ENCODE data around the gene RCAN3. TPM values are rescaled to one million over a fixed set of nuclear protein-coding genes. Genes with fewer than 3 reads are reported as not detected.
"Not testable (repeated sequence)": the region's sequence is repeated elsewhere in the genome, so short reads cannot be mapped to it uniquely, and the experiment has no call there.

The RCAN3 gene
- total and polyA plus RNA-seq, 7 donors = 3.0 to 19.1 (median 6.4) TPM

- intact Hi-C loops (cut with DNase I) = no loop called here
- DNase-seq = no peak
- Histone ChIP-seq H3K9me3 (no peaks in the 10 kb centered on the region), H3K36me3 (no peaks in the 10 kb centered on the region), H3K4me3 (no peak overlapping the region), H3K27me3 (no peaks in the 10 kb centered on the region), H3K4me1 (no peaks in the 10 kb centered on the region), H3K27ac (no peak overlapping the region)
- TF ChIP-seq, protein P1, sequence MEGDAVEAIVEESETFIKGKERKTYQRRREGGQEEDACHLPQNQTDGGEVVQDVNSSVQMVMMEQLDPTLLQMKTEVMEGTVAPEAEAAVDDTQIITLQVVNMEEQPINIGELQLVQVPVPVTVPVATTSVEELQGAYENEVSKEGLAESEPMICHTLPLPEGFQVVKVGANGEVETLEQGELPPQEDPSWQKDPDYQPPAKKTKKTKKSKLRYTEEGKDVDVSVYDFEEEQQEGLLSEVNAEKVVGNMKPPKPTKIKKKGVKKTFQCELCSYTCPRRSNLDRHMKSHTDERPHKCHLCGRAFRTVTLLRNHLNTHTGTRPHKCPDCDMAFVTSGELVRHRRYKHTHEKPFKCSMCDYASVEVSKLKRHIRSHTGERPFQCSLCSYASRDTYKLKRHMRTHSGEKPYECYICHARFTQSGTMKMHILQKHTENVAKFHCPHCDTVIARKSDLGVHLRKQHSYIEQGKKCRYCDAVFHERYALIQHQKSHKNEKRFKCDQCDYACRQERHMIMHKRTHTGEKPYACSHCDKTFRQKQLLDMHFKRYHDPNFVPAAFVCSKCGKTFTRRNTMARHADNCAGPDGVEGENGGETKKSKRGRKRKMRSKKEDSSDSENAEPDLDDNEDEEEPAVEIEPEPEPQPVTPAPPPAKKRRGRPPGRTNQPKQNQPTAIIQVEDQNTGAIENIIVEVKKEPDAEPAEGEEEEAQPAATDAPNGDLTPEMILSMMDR (IDR thresholded peaks at IDR 0.05) = no peak
- TF ChIP-seq EP300 (IDR thresholded peaks at IDR 0.05) (no peak), POLR2AphosphoS5 (IDR thresholded peaks at IDR 0.05) (no peak), POLR2A (IDR thresholded peaks at IDR 0.05) (no peak)
- WGBS, 2 donors = 82 to 86% methylated on average over 5 of the region's 5 CpGs
Observed at GRCh38 chr1:24547195-24547594, 44.6 kb downstream of the RCAN3 start.

DNA sequence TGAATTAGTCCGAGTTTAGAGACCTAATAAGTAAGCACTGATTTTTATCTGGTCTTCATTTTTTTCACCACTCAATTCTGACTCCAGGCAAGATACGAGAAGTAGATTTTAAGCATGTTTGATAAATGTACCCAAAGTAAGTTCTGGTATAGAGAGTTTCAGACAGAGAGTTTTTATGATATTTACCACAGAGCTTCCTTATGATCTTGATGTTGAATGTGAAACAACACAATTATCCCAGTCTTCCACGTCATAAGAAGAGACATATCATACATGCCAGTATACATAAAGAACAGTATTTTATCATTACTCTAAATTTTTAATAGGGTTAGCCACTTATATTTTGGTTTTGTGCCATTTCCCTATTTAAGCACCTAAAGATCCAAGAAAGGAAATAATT lies 45.4 kb downstream of the RCAN3 start:
- Histone ChIP-seq H3K4me3 (no peak overlapping the region), H3K27me3 (no peaks in the 10 kb centered on the region), H3K9me3 (no peaks in the 10 kb centered on the region), H3K36me3 (no peaks in the 10 kb centered on the region), H3K27ac (no peak overlapping the region), H3K4me1 (no peaks in the 10 kb centered on the region)
- DNase-seq = no peak
- intact Hi-C loops (cut with DNase I) = no loop called here
- TF ChIP-seq POLR2AphosphoS5 (IDR thresholded peaks at IDR 0.05) = no peak
- no peak for TF ChIP-seq POLR2A (IDR thresholded peaks at IDR 0.05)
- TF ChIP-seq, protein P1 (IDR thresholded peaks at IDR 0.05) = no peak
- TF ChIP-seq EP300 (IDR thresholded peaks at IDR 0.05) = no peak
- 15 to 72% methylated on average over 3 of the region's 3 CpGs for WGBS, 2 donors

- H3K4me1 ChIP-seq; H3K36me3 ChIP-seq; intact Hi-C loops (cut with DNase I); H3K9me3 ChIP-seq; H3K27me3 ChIP-seq; H3K27ac ChIP-seq; DNase-seq; H3K4me3 ChIP-seq: not testable (repeated sequence)
- WGBS, 2 donors = 71 to 74% methylated on average over 5 of the region's 5 CpGs
Observed at GRCh38 chr1:24549210-24549609, 46.6 kb downstream of the RCAN3 start.

DNA sequence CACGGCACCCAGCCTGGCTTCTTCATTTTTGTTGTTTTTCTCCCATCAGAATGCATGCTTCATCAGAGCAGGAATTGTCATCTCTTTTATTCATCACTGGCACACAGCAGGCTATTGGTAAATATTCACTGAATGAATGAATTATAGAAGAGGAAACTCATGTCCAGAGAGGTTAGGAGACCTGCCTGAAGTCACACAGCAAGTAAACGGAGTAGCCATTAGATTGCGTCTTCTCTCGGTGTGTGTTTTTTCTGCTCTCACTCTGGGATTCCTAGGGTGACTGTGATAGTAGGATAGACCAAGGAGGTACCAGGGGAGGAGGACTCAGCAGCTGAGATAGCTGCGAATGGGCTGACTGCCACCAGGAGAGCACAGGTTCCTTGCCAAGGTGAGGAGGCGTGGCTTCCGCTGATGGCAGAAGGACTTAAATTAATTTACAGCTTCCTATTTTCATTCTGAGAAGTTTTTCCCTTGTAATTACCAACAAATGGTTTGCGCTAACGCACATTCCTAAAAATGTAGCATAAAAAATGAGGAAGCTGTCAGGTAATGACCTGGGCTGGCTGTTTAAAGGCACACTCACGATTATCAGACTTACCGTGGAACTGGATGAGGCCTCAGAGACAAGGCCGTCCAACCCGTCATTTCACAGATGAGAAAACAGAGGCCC lies 48.8 kb downstream of the RCAN3 start:
- TF ChIP-seq, protein P1 (IDR thresholded peaks at IDR 0.05) = no peak
- TF ChIP-seq POLR2A (IDR thresholded peaks at IDR 0.05) = no peak
- TF ChIP-seq POLR2AphosphoS5 (IDR thresholded peaks at IDR 0.05) = no peak
- TF ChIP-seq EP300 (IDR thresholded peaks at IDR 0.05) = no peak
- no peaks in the 10 kb centered on the region for H3K36me3 ChIP-seq
- no peak for DNase-seq
- intact Hi-C loops (cut with DNase I) = no loop called here
- H3K27me3 ChIP-seq = peaks cover 10 to 32% (median 23%) of the 10 kb centered on the region in 3 donors
- peaks cover 0 to 11% (median 9%) of the 10 kb centered on the region in 4 donors for H3K4me1 ChIP-seq
- 21 to 56% methylated on average over 13 of the region's 13 CpGs for WGBS, 2 donors
- no peaks in the 10 kb centered on the region for H3K9me3 ChIP-seq
- H3K27ac ChIP-seq = no peak overlapping the region
- no peak overlapping the region for H3K4me3 ChIP-seq

- H3K36me3 ChIP-seq = no peaks in the 10 kb centered on the region
- no peak overlapping the region for H3K27ac ChIP-seq
- H3K27me3 ChIP-seq = peaks cover 14 to 38% (median 29%) of the 10 kb centered on the region in 3 donors
- peaks cover 0 to 11% (median 9%) of the 10 kb centered on the region in 4 donors for H3K4me1 ChIP-seq
- DNase-seq = no peak
- H3K9me3 ChIP-seq = no peaks in the 10 kb centered on the region
- TF ChIP-seq EP300 (IDR thresholded peaks at IDR 0.05) = no peak
- no peak for TF ChIP-seq POLR2AphosphoS5 (IDR thresholded peaks at IDR 0.05)
- TF ChIP-seq POLR2A (IDR thresholded peaks at IDR 0.05) = no peak
- TF ChIP-seq, protein P1 (IDR thresholded peaks at IDR 0.05) = no peak
- WGBS, 2 donors = 58 to 76% methylated on average over 10 of the region's 10 CpGs
- no peak overlapping the region for H3K4me3 ChIP-seq
- intact Hi-C loops (cut with DNase I) = no loop called here
Observed at GRCh38 chr1:24551960-24552571, 49.4 kb downstream of the RCAN3 start.

Measured in sigmoid colon (tissue), 7 donors.